Vagina (tissue), 2 donors: ENCODE data around the gene OR6C76.

Experiments
- POLR2AphosphoS5 ChIP-seq, 2 donors: sonication (generic); formaldehyde crosslinking; IDR thresholded peaks; one replicate each; pipeline ENCODE4 v1.9.0; 2017; ENCODE audit warnings: antibody characterized with exemption in 2 of 2, mild to moderate bottlenecking in 2 of 2, low read depth in 1 of 2; ENCODE audit not compliant: insufficient read depth in 1 of 2
- TF ChIP-seq, protein P1 (sequence below), 3 experiments: fragments of 450-650 bp in 2 of 3; fragments of 200-600 bp in 1 of 3; sonication (generic) in 1 of 3; IDR thresholded peaks; one replicate each; pipeline ENCODE4 v1.5.1; 2017 to 2019; ENCODE audit warnings: antibody characterized with exemption in 3 of 3, mild to moderate bottlenecking in 2 of 3, moderate library complexity in 2 of 3

DNA sequence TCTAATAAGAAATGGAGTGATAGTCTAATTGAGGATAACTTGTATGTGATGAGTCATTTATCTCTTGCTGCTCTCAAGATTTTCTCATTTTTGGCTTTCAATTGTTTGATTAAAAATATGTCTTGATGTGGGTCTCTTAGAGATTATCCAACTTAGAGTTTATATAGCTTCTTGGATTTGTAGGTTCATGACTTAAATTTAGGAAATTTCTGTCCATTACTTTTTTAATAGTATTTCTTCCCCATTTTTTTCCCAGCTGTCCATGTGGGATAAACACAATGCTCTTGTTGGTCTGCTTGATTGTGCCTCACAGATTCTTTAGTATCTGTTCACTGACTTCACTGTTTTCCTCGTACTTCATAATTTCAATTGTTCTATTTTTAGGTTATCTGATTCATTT is 18.2 kb upstream of the OR6C76 start:
- no peak for TF ChIP-seq POLR2AphosphoS5 (IDR thresholded peaks at IDR 0.05; ENCODE audit: insufficient read depth in 1 of 2, low read depth in 1 of 2)
- TF ChIP-seq, protein P1, sequence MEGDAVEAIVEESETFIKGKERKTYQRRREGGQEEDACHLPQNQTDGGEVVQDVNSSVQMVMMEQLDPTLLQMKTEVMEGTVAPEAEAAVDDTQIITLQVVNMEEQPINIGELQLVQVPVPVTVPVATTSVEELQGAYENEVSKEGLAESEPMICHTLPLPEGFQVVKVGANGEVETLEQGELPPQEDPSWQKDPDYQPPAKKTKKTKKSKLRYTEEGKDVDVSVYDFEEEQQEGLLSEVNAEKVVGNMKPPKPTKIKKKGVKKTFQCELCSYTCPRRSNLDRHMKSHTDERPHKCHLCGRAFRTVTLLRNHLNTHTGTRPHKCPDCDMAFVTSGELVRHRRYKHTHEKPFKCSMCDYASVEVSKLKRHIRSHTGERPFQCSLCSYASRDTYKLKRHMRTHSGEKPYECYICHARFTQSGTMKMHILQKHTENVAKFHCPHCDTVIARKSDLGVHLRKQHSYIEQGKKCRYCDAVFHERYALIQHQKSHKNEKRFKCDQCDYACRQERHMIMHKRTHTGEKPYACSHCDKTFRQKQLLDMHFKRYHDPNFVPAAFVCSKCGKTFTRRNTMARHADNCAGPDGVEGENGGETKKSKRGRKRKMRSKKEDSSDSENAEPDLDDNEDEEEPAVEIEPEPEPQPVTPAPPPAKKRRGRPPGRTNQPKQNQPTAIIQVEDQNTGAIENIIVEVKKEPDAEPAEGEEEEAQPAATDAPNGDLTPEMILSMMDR (IDR thresholded peaks at IDR 0.05): no peak
